Gastroesophageal sphincter (tissue), 3 donors: ENCODE measurements around the gene PGA4.
"Not testable (repeated sequence)": the region's sequence is repeated elsewhere in the genome, so short reads cannot be mapped to it uniquely, and the experiment has no call there.

Experiments
- CTCF ChIP-seq, 4 experiments: fragments of 200-600 bp in 2 of 4; fragments of 450-650 bp in 2 of 4; sonication (generic) in 1 of 4; IDR thresholded peaks; one replicate each; pipeline ENCODE4 v1.5.1; 2017 to 2019; ENCODE audit warnings: antibody characterized with exemption in 4 of 4, mild to moderate bottlenecking in 2 of 4, moderate library complexity in 2 of 4
- EP300 ChIP-seq: sonication (generic); formaldehyde crosslinking; IDR thresholded peaks from one replicate; pipeline ENCODE4 v1.6.1; 2017; ENCODE audit warnings: antibody characterized with exemption, mild to moderate bottlenecking
- POLR2A ChIP-seq, 2 donors: fragments of 450-650 bp; IDR thresholded peaks; one replicate each; pipeline ENCODE4 v1.6.1; 2017; ENCODE audit warnings: antibody characterized with exemption in 2 of 2, mild to moderate bottlenecking in 2 of 2, moderate library complexity in 1 of 2
- POLR2AphosphoS5 ChIP-seq: sonication (generic); formaldehyde crosslinking; IDR thresholded peaks from one replicate; pipeline ENCODE4 v1.6.1; 2017; ENCODE audit warnings: antibody characterized with exemption

- not testable (repeated sequence) for TF ChIP-seq POLR2A (IDR thresholded peaks at IDR 0.05); CTCF (IDR thresholded peaks at IDR 0.05); POLR2AphosphoS5; EP300
Measured at GRCh38 chr11:61250796-61251765, 28.9 kb downstream of the PGA4 start.
